Daoy (cell line): Measurements from ENCODE around the gene CALCOCO1. TPM values are rescaled to one million over a fixed set of nuclear protein-coding genes. Genes with fewer than 3 reads are reported as not detected.
A peak's percentile ranks its signal among the peaks of the same experiment; 100 is the strongest.
"Not testable (repeated sequence)": the region's sequence is repeated elsewhere in the genome, so short reads cannot be mapped to it uniquely, and the experiment has no call there.

Experiments
- DNase-seq: peaks from one replicate; pipeline ENCODE4 v3.0.0-alpha.2; 2015; ENCODE audit warnings: low read depth
- total RNA-seq: library from RNA; depleted of rRNA; stranded (reverse); fragments of >200 nt; shearing (Covaris generic); gene quantifications from 2 replicates; pipeline ENCODE4 v1.2.3, GENCODE V29; 2014

CALCOCO1 gene
- total RNA-seq, 1 experiment from 2014 or later: 21.4 TPM

GRCh38 chr12:53733807-53734200 is 6.6 kb upstream of the CALCOCO1 start:
- peak; percentile 46 for DNase-seq

GRCh38 chr12:53733051-53733806 is 6.0 kb upstream of the CALCOCO1 start:
- DNase-seq: peak; percentile 86

- no peak for DNase-seq
Measured at GRCh38 chr12:53729644-53730043, 2.4 kb upstream of the CALCOCO1 start.

- no peak for DNase-seq
Measured at GRCh38 chr12:53728206-53728605, 954 bp upstream of the CALCOCO1 start.

GRCh38 chr12:53726946-53727309 is 324 bp downstream of the CALCOCO1 start:
- DNase-seq: peak; percentile 32

- DNase-seq: peak; percentile 29
Measured at GRCh38 chr12:53726341-53726740, 911 bp downstream of the CALCOCO1 start.

- DNase-seq: no peak
Measured at GRCh38 chr12:53725824-53726223, 1.4 kb downstream of the CALCOCO1 start.

GRCh38 chr12:53722450-53723041 is 4.7 kb downstream of the CALCOCO1 start:
- DNase-seq: no peak

GRCh38 chr12:53720946-53721345 is 6.3 kb downstream of the CALCOCO1 start:
- no peak for DNase-seq

- DNase-seq: no peak
Measured at GRCh38 chr12:53719649-53720048, 7.6 kb downstream of the CALCOCO1 start.

- DNase-seq: not testable (repeated sequence)
Measured at GRCh38 chr12:53718567-53718966, 8.7 kb downstream of the CALCOCO1 start.

- no peak for DNase-seq
Measured at GRCh38 chr12:53717319-53717718, 9.9 kb downstream of the CALCOCO1 start.

GRCh38 chr12:53714004-53714403 is 13.2 kb downstream of the CALCOCO1 start:
- DNase-seq: no peak

GRCh38 chr12:53713516-53713915 is 13.7 kb downstream of the CALCOCO1 start:
- no peak for DNase-seq

- no peak for DNase-seq
Measured at GRCh38 chr12:53712059-53712643, 15.1 kb downstream of the CALCOCO1 start.

- no peak for DNase-seq
Measured at GRCh38 chr12:53710091-53710490, 17.2 kb downstream of the CALCOCO1 start.

GRCh38 chr12:53709671-53710070 is 17.6 kb downstream of the CALCOCO1 start:
- no peak for DNase-seq

GRCh38 chr12:53706080-53706479 is 21.2 kb downstream of the CALCOCO1 start:
- DNase-seq: no peak

- peak; percentile 34 for DNase-seq
Measured at GRCh38 chr12:53703756-53704155, 23.5 kb downstream of the CALCOCO1 start.

GRCh38 chr12:53701518-53702264 is 25.6 kb downstream of the CALCOCO1 start:
- DNase-seq: peak; percentile 81

GRCh38 chr12:53700567-53700966 is 26.7 kb downstream of the CALCOCO1 start:
- DNase-seq: no peak

- no peak for DNase-seq
Measured at GRCh38 chr12:53699678-53700025, 27.6 kb downstream of the CALCOCO1 start.
